ENCODE results near the gene CADM4.
"Not testable (repeated sequence)": the region's sequence is repeated elsewhere in the genome, so short reads cannot be mapped to it uniquely, and the experiment has no call there.

The CADM4 gene, protein sequence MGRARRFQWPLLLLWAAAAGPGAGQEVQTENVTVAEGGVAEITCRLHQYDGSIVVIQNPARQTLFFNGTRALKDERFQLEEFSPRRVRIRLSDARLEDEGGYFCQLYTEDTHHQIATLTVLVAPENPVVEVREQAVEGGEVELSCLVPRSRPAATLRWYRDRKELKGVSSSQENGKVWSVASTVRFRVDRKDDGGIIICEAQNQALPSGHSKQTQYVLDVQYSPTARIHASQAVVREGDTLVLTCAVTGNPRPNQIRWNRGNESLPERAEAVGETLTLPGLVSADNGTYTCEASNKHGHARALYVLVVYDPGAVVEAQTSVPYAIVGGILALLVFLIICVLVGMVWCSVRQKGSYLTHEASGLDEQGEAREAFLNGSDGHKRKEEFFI

DNA sequence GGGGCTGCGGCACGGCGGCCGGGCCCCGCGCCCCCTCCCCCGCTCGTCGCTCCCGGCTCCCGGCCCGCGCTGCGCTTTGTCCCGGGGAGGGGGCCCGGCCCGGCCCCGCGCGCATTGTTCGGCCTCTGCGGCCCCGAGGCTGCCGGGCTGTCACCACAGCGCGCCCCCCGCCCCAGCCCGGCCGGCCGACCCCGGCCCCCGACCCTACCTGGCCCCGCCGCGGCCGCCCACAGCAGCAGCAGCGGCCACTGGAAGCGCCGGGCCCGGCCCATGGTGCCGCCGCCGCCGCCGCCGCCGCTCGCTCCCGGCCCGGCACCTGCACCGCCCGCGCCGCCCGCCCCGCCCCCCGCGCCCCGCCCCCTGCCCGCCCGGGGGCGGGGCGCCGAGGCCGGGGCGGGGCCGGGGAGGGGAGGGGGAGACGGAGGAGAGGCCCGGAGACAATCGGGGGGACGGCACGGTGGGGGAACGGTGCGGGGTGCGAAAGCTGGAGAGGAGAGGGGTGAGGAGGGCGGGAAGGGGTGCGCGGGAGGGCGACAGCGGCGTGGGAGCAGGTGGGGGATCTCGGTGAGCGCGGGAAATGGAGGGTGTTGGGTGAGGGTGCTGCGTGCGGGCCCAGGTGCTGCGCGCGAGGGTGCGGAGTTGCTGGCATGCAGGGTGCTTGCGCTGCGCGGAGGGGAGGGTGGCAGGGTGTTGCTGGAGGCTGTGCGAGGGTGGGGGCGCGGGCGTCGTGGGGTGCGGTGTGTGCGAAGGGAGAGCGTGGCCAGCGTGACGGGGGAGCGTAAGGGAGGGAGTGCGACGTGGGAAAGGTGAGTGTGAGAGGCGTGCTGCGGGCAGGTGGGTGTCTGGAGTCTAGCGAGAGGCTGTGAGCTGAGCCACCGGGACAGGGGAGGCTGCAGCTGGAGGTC, at the start of gene CADM4:
TSS of gene CADM4 (minus strand) at position 332 of the 905 bp plus-strand sequence. CDS start at position 272, 60 bp downstream.
- in situ Hi-C loops (cut with MboI; ENCODE audit: low sequenced_read_pairs), result no loop called here

GRCh38 chr19:43688059-43688701, 48.5 kb upstream of the CADM4 start:
- in situ Hi-C loops (cut with MboI; ENCODE audit: low sequenced_read_pairs), result no loop called here

- in situ Hi-C loops (cut with MboI; ENCODE audit: low sequenced_read_pairs), result no loop called here
These were observed 48.0 kb upstream of the CADM4 start for GRCh38 chr19:43687660-43687997.

DNA sequence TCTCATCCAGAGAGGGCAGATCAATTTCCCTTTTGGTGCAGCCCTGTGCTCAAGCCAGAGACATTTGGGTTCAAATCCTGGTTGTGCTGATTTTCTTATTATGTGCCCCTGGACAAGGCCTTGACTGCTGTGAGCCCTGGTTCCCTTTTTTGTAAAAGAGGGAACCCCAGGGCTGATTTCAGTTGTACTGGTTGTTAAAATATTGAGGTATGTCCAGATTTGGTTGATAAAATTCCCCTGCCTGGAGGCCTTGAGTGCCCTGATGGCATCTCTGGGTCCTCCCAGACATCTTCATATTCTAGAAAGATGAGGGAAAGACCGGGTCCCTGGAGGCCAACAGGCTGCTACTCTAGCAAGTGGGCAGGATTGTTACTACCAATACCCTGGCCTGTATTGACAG, 44.7 kb upstream of the CADM4 start:
- in situ Hi-C loops (cut with MboI; ENCODE audit: low sequenced_read_pairs), result no loop called here

DNA sequence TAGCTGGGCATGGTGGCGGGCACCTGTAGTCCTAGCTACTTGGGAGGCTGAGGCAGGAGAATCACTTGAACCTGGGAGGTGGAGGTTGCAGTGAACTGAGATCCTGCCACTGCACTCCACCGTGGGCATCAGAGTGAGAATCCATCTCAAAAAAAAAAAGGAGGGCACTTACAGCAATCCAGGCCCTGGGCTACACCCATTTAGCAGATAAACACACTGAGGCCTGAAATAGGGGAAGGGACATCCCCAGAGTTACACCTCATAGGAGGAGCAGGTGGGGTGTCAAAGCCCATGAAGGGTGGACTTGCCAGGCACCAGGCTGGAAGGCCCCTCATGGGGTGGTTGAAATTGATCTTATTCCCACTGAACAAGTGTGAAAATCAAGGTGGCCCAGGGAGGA, 44.3 kb upstream of the CADM4 start:
- in situ Hi-C loops (cut with MboI; ENCODE audit: low sequenced_read_pairs), result no loop called here

DNA sequence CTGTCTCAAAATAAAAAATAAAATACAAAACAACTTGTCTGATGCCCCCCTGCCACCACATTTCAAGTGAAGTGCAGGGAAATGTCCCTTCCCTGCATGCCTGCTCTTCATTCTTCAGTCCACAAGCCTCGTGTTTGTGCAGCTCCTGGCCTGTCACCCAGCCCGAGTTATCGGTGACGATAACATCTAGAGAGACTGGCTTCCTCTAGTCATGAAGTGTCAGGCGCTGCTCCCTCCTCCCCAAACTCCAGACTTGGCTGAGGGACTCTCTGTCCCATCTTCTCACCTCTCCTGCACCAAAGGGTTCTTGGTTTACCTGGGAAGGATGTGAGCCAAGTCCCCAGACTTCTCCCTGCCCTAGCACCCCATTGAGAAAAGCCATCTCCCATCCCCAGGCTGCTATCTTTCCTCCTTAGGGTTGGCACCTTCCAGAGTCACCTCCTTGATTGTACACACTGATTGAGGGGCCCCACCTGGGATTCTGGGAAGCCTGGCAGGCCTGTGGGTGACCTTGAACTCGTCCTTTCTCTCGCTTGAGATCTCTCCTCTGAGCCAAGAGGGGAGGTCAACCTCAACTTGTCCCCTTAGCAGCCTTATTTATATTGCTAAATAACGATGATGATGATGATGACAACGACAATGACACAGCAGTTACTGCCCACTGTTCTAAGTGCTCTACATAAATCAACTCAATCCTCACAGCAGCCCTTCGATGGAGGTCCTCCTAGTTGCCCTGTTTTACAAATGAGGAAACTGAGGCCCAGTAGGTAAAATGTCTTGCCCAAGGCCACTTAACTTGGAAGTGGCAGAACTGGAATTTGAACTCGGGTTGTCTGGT, 43.4 kb upstream of the CADM4 start:
- in situ Hi-C loops (cut with MboI; ENCODE audit: low sequenced_read_pairs), result no loop called here

GRCh38 chr19:43682269-43682668, 42.6 kb upstream of the CADM4 start:
- in situ Hi-C loops (cut with MboI; ENCODE audit: low sequenced_read_pairs), result not testable (repeated sequence)

- in situ Hi-C loops (cut with MboI; ENCODE audit: low sequenced_read_pairs), result no loop called here
These were observed 42.2 kb upstream of the CADM4 start for GRCh38 chr19:43681821-43682220.

GRCh38 chr19:43678512-43679261, 39.0 kb upstream of the CADM4 start:
- in situ Hi-C loops (cut with MboI; ENCODE audit: low sequenced_read_pairs), result no loop called here

DNA sequence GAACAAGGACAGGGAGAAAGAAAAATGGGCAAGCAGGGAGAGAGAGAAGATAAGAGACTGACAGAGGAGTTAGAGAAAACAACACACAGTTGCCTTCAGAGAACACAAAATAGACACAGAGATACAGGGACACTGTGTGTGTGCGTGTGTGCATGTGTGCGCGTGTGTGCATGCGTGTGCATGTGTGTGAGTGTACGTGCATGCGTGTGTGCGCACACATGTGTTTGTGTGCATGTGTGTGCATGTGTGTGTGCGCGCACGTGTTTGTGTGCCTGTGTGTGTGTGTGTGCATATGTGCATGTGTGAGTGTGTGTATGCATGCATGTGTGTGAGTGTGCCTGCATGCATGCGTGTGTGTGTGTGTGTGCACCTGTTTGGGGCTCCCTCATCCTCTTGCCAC, 36.3 kb upstream of the CADM4 start:
- in situ Hi-C loops (cut with MboI; ENCODE audit: low sequenced_read_pairs), result no loop called here

DNA sequence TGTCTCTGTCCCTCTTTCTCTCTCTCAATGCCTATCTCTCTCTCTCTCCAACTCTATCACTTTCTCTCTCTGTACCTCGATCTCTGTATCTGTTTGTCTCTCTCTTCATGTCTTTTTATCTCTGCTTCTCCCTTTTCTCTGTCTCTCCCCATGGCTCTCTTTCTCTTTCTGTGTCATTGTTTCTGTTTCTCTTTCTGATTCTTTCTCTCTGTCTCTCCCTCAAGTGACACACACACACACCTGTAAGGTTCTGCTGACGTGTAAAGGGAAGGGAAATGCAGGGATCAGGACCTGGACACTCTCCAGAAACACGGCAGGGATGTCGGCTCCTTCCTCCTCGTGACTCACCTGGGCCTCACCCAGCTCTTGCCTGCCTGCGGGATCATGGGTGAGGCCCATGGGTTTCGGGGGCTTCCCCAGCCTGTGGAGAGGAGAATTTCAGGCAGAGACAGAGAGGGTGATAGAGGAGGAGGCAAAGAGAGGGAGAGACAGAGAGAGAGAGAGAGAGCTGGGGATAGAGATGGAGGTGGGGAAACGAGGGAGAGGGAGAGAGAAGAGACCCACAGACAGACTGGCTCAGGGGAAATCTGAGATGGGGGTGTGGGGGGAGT, 35.7 kb upstream of the CADM4 start:
- in situ Hi-C loops (cut with MboI; ENCODE audit: low sequenced_read_pairs), result no loop called here

DNA sequence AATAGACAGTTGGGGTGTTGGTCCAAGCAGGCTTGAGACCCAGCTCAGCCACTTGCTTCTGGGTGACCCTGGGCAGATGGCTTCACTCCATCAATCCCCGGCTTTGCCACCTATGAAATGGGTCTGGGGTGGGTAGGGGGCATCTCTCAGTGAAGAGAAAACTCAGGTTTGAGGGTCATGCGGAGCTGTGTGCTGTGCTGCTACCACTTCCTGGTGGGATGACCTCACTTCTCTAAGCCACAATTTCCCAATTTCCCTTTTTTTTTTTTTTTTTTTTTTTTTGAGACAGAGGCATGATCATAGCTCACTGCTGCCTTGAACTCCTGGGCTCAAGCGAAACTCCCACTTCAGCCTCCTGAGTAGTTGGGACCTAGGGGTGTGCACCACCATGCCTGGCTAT, 34.9 kb upstream of the CADM4 start:
- in situ Hi-C loops (cut with MboI; ENCODE audit: low sequenced_read_pairs), result no loop called here

GRCh38 chr19:43674183-43674582, 34.5 kb upstream of the CADM4 start:
- in situ Hi-C loops (cut with MboI; ENCODE audit: low sequenced_read_pairs), result no loop called here

DNA sequence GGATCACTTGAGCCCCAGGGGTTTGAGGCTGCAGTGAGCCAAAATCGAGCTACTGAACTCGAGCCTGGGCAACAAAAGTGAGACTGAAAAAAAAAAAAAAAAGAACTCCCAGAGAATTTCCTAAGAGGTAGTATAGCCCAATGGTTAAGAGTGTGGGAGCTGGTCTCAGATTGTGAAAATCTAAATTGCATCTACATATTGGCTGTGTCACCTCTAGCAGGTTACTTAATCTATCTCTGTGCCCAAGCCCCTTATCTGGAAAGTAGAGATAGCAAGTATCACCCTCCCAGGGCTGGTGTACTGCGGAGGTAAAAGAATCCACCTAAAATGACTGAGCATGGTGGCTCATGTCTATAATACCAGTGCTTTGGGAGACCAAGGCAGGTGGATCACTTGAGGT, 34.0 kb upstream of the CADM4 start:
- in situ Hi-C loops (cut with MboI; ENCODE audit: low sequenced_read_pairs), result no loop called here

- in situ Hi-C loops (cut with MboI; ENCODE audit: low sequenced_read_pairs), result no loop called here
These were observed 32.5 kb upstream of the CADM4 start for GRCh38 chr19:43672061-43672679.

- in situ Hi-C loops (cut with MboI; ENCODE audit: low sequenced_read_pairs), result no loop called here
These were observed 28.9 kb upstream of the CADM4 start for GRCh38 chr19:43668406-43669109.

GRCh38 chr19:43667876-43668405, 28.3 kb upstream of the CADM4 start:
- in situ Hi-C loops (cut with MboI; ENCODE audit: low sequenced_read_pairs), result no loop called here

Measured in HL-60/S4 treated with phorbol 12-myristate 13-acetate at 8.2 ng/mL for 4 days and 3 days (cell line).